GM08714 (cell line): ENCODE results near the gene FCRLB.

Experiments
- H3K4me3 ChIP-seq: fragments of 200-500 bp; sonication (Bioruptor generic); 2 replicates; pipeline ENCODE4 v1.5.1; 2014; ENCODE audit warnings: mild to moderate bottlenecking, low read length, inconsistent platforms
- ZNF274 ChIP-seq: IDR thresholded peaks from 2 replicates; pipeline ENCODE4 v1.6.1; 2012; ENCODE audit warnings: mild to moderate bottlenecking, low read depth, low read length

The FCRLB gene

GRCh38 chr1:161706113-161706481 is 15.2 kb upstream of the FCRLB start:
- peak overlapping the region; percentile 99; the same call in 1 of the 2 replicates for H3K4me3 ChIP-seq
- no peak for TF ChIP-seq ZNF274

DNA sequence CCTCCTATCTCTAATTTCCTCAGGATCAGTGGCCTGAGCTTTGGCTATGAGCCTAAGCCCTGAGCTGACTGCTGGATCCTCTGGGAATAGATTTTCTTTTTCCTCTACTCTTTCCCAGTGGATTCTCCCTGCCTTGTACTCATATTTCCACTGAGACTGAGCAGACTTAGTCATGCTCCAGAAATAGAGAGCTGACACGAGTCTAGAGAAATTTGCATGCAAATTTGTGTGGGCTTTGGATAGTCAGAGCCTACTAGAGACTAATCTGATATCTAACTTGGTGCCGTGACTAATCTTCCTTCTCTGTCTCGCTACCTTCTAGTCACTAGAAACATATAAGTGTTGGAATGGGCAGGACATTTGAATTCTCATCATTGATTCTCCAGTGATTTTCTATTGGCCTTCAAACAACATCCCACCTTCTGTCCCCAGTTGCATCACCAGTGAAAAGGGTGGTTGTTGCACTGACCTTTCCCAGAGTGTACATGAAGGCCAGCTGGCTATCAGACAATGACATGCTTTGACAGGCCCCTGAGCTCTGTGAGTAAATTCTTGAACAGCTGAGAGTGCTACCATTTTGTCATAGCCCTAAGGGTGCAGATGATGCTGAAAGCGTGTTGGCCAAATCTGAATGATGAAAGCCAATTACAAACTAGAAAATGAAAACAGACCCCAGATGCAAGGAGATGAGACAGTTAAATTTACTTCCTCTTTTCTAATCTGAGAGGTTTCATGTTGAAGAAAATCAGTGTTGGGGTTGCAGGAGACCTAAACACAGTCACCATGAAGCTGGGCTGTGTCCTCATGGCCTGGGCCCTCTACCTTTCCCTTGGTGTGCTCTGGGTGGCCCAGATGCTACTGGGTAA is 14.6 kb upstream of the FCRLB start, which contains the start of gene FCRLA:
Gene FCRLA (plus strand): TSS at position 748 of the 866 bp plus-strand sequence. CDS start 36 bp downstream, at position 784.
- no peak for TF ChIP-seq ZNF274
- peak within 1 kb of the TSS; percentile 99 for H3K4me3 ChIP-seq

DNA sequence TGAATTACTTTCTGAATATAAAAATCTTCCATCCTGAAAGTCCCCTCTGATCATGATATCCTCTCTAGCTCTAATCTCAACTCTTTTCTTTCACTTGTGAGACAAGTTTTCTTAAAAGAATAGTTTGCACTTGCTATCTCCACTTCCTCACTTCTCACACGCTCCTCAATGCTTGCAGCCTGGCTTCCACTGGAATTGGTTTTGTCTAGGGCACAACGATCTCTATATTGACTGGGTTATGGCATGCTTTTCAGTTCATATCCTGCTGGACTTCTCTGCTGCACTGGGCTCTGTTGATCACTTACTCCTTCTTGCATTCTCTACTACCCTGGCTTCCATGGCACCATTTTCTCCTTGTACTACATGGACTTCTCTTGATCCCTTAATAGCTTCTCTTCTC is 13.8 kb upstream of the FCRLB start:
- no peak for TF ChIP-seq ZNF274
- peak overlapping the region; percentile 99 for H3K4me3 ChIP-seq

- H3K4me3 ChIP-seq: peak overlapping the region; percentile 99
- no peak for TF ChIP-seq ZNF274
These were observed 12.0 kb upstream of the FCRLB start for GRCh38 chr1:161709373-161709772.

GRCh38 chr1:161710560-161710959 is 10.8 kb upstream of the FCRLB start:
- no peak overlapping the region for H3K4me3 ChIP-seq
- TF ChIP-seq ZNF274: no peak

DNA sequence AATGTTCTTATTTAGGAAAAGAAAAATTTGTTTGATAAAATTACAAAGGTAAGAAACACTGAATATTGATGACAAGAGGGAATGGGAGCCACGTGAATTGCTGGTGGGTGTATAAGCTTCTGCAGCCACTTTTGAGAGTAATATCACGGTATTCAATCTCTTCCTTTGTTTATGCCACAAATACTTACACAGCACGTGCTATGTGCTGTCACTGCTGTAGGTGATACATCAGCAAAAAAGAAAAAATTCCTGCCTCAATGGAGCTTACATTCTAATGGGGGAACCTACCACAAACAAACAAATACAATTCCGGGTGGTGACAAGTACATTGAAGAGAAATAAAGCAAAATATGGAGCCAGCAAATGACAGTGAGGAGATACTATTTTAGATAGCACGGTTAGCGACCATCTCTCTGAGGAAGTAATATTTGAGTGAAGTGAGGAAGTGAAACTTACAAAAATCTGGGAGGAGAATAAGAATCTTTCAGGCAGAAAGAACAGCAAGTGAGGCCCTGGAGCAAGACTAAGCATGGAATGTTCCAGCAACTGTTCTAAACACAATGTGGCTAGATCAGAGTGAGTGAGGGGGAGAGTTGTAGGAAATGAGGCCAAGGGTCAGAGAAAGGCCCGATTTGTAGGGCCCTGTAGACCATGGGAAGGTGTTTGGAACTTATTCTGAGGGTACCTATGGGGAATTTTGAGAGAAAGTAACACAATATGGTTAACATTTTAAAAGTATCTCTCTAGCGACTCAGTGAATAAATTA is 2.6 kb upstream of the FCRLB start:
- TF ChIP-seq ZNF274: no peak
- H3K4me3 ChIP-seq: peak overlapping the region; percentile 14; the same call in 1 of the 2 replicates

- TF ChIP-seq ZNF274: no peak
- no peak overlapping the region; the same call in 1 of the 2 replicates for H3K4me3 ChIP-seq
These were observed 2.1 kb upstream of the FCRLB start for GRCh38 chr1:161719325-161719611.

DNA sequence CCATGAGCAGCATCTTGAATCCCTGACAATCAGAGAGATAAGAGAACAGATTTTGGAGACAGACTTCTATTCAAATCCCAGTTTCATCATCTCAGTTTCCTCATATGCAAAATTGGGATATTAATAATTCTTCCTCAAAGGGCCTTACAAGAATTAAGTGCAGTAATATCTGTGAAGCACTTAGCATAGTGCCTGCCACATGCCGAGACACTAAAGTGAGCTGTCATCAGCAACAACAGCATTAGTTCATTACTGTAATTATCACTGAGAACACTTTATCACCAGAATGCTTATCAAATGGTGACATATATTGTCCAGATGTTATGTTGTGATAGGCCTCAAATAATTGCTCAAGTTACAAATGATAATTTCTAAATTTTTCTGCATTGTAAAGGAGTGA is 922 bp upstream of the FCRLB start:
- H3K4me3 ChIP-seq: no peak overlapping the region
- TF ChIP-seq ZNF274: no peak

- no peak for TF ChIP-seq ZNF274
- H3K4me3 ChIP-seq: no peak overlapping the region
These were observed 497 bp downstream of the FCRLB start for GRCh38 chr1:161721738-161722343.

DNA sequence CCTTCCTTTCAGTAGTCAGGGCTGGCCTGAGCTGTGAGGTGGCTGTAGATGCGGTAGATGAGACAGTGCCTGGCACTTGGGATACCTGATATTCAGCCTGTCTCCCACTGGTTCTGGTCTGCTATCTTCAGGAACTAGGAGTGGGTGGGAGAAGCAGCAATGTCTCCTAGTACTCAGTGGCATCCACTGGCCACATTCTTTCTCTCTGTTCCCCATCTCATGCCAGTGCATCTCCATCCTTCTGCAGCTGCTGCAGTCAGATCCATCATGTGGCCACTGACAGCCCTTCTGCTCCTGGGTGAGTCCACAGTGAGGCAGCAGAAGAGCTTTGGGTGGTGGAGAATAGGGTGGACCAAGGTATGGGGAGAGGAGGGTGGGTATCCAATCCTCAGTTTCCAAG is 1.1 kb downstream of the FCRLB start:
- H3K4me3 ChIP-seq: no peak overlapping the region
- TF ChIP-seq ZNF274: no peak

GRCh38 chr1:161723459-161724141 is 2.3 kb downstream of the FCRLB start:
- no peak overlapping the region for H3K4me3 ChIP-seq
- no peak for TF ChIP-seq ZNF274

DNA sequence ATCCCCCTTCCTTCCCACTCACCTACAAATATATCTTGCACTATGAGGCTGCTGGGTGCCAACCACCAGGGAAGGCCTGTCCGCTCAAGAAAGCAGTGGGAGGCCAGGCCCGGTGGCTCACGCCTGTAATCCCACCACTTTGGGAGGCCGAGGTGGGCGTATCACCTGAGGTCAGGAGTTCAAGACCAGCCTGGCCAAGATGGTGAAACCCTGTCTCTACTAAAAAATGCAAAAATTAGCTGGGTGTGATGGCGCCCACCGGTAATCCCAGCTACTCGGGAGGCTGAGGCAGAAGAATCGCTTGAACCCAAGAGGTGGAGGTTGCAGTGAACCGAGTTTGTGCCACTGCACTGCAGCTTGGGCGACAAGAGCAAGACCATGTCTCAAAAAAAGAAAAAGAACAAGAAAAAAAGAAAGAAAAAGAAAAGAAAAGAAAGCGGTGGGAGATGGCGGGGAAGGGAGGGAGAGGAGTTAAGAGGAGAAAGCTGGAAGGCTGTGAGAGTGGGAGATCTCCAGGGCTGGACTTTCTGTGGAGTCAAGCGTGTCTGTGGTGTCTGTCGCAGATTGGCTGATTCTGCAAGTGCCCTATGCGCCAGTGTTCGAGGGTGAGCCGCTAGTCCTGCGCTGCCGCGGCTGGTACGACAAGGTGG is 4.0 kb downstream of the FCRLB start:
- H3K4me3 ChIP-seq: peak overlapping the region; percentile 77; the same call in 1 of the 2 replicates

DNA sequence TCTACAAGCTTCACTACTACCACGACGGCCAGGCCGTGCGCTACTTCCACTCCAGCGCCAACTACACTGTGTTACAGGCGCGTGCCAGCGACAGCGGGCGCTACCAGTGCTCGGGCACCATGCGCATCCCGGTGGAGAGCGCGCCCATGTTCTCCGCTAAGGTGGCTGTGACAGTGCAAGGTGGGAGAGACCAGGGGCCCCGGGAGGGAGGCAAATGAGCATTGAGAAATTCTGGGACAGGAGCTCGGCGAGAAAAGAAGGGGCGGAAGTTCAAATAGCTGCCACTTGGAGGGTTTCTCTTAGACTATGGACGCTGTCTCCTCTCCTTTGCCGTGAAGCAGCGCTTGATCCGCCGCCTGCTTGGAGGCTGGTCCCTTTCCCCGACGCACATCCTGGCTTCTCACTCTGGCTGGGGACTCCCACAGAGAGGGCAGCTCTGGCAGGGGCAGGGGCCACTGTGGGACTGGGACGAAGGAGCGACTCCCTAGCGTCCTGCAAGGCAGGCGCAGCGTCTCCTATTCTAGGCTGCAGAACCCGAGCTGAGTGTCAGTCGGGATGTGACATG is 4.6 kb downstream of the FCRLB start:
- no peak for TF ChIP-seq ZNF274
- peak overlapping the region; percentile 77 for H3K4me3 ChIP-seq
